Measurements from ENCODE around the gene FOXC1.

The FOXC1 gene

DNA sequence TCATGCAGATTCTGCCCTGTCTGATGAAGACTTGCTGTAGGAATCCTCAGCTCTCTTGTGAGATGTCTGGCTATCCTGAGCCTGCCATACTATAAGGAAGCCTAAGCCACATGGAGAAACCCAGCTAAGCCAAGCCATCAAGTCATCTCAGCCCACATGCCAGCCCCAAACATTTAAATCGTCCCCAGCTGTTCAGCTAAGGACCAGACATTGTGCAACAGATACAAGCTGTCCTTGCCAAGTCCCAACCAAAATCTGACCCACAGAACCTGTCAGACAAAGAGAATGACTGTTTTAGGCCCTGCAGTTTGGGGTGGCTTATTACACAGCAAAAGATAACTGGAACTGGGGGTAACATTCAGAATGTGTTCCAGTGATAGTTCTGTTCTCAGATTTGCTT is 36.8 kb upstream of the FOXC1 start:
- no peaks in the 10 kb centered on the region for H3K36me3 ChIP-seq (ENCODE audit: control insufficient read depth, low read length)
- no peak overlapping the region for H3K27ac ChIP-seq (ENCODE audit: low read depth, low read length)
- H3K9me3 ChIP-seq (ENCODE audit: control insufficient read depth, insufficient read depth, low read length) = no peaks in the 10 kb centered on the region
- no peak overlapping the region for H3K4me2 ChIP-seq (ENCODE audit: low read length)
- H3K9me2 ChIP-seq (replicated peaks; ENCODE audit: control insufficient read depth, low read length) = no peaks in the 10 kb centered on the region
- no peaks in the 10 kb centered on the region for H3F3A ChIP-seq (ENCODE audit: control insufficient read depth, insufficient read depth)
- H3K4me3 ChIP-seq (ENCODE audit: low read length) = no peak overlapping the region
- H3K79me2 ChIP-seq (ENCODE audit: control insufficient read depth, low read length) = no peaks in the 10 kb centered on the region
- no peaks in the 10 kb centered on the region for H4K20me1 ChIP-seq (ENCODE audit: control insufficient read depth, insufficient read depth, low read depth, low read length)
- H3K27me3 ChIP-seq (ENCODE audit: control insufficient read depth, low read length) = no peaks in the 10 kb centered on the region
- no peak for TF ChIP-seq EZH2phosphoT487 (IDR thresholded peaks at IDR 0.05; ENCODE audit: borderline replicate concordance, low read length)
- TF ChIP-seq, protein P1, sequence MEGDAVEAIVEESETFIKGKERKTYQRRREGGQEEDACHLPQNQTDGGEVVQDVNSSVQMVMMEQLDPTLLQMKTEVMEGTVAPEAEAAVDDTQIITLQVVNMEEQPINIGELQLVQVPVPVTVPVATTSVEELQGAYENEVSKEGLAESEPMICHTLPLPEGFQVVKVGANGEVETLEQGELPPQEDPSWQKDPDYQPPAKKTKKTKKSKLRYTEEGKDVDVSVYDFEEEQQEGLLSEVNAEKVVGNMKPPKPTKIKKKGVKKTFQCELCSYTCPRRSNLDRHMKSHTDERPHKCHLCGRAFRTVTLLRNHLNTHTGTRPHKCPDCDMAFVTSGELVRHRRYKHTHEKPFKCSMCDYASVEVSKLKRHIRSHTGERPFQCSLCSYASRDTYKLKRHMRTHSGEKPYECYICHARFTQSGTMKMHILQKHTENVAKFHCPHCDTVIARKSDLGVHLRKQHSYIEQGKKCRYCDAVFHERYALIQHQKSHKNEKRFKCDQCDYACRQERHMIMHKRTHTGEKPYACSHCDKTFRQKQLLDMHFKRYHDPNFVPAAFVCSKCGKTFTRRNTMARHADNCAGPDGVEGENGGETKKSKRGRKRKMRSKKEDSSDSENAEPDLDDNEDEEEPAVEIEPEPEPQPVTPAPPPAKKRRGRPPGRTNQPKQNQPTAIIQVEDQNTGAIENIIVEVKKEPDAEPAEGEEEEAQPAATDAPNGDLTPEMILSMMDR (IDR thresholded peaks at IDR 0.05; ENCODE audit: low read depth, low read length, poor library complexity, severe bottlenecking) = no peak
- no peaks in the 10 kb centered on the region for H3K4me1 ChIP-seq (ENCODE audit: control insufficient read depth, low read length)

DNA sequence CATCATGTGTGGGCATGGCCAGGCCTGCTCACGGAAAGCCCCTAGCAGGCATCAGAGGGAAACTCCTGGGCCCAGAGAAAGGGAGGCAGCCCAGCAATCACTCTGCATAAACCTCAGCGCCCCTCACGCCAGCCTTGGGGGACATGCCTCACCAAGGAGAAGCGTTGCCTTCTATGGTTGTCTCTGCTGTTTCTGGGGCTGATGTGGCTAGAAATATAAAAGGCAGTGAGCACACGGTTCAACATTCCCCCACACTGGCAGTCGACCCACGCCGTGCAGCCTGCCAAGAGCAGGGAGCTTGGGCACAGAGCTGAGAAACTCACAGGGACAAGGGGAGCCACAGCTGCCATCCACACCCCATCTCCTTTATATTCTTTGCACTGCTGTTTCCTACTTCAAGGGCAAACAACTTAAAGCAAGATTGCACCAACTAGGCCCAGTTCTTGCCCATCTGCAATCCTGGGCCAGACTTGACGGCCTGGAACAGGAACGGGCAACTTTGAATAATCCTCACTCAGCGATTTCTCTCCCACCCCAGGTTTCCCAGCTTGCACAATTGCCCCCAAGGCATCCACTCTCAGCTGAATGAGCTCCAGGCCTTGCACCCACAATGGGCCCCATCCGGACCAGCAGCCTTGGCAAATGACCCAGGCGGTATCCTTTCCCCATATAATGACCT is 35.5 kb upstream of the FOXC1 start:
- Histone ChIP-seq H3K9me2 (replicated peaks; ENCODE audit: control insufficient read depth, low read length) (no peaks in the 10 kb centered on the region), H3F3A (ENCODE audit: control insufficient read depth, insufficient read depth) (no peaks in the 10 kb centered on the region), H3K27ac (ENCODE audit: low read depth, low read length) (no peak overlapping the region), H3K4me3 (ENCODE audit: low read length) (no peak overlapping the region), H3K79me2 (ENCODE audit: control insufficient read depth, low read length) (no peaks in the 10 kb centered on the region), H3K4me1 (ENCODE audit: control insufficient read depth, low read length) (no peaks in the 10 kb centered on the region), H3K4me2 (ENCODE audit: low read length) (no peak overlapping the region), H3K36me3 (ENCODE audit: control insufficient read depth, low read length) (no peaks in the 10 kb centered on the region), H3K9me3 (ENCODE audit: control insufficient read depth, insufficient read depth, low read length) (no peaks in the 10 kb centered on the region), H3K27me3 (ENCODE audit: control insufficient read depth, low read length) (no peaks in the 10 kb centered on the region), H4K20me1 (ENCODE audit: control insufficient read depth, insufficient read depth, low read depth, low read length) (no peaks in the 10 kb centered on the region)
- no peak for TF ChIP-seq EZH2phosphoT487 (IDR thresholded peaks at IDR 0.05; ENCODE audit: borderline replicate concordance, low read length)

DNA sequence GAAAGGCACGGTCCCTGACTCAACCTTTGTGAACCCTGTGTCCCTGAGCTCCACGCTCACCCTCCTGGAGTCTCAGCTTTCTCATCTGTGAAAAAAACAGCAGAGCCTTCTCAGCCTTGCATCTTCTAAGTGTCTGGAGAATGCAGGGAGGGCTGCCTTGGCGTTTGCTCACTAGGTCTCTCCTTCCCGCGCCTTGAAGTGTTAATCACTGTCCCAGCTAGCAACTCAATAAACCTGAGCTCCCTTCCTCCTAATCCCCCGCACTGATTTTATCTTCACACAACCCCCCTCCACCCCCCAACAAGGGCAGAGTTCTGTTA is 34.9 kb upstream of the FOXC1 start:
- no peak overlapping the region for H3K4me2 ChIP-seq (ENCODE audit: low read length)
- H3K79me2 ChIP-seq (ENCODE audit: control insufficient read depth, low read length) = no peaks in the 10 kb centered on the region
- H3K4me3 ChIP-seq (ENCODE audit: low read length) = no peak overlapping the region
- H3K4me1 ChIP-seq (ENCODE audit: control insufficient read depth, low read length) = no peaks in the 10 kb centered on the region
- H3K36me3 ChIP-seq (ENCODE audit: control insufficient read depth, low read length) = no peaks in the 10 kb centered on the region
- no peak overlapping the region for H3K27ac ChIP-seq (ENCODE audit: low read depth, low read length)
- no peaks in the 10 kb centered on the region for H3F3A ChIP-seq (ENCODE audit: control insufficient read depth, insufficient read depth)
- TF ChIP-seq EZH2phosphoT487 (IDR thresholded peaks at IDR 0.05; ENCODE audit: borderline replicate concordance, low read length) = no peak
- TF ChIP-seq, protein P1 (IDR thresholded peaks at IDR 0.05; ENCODE audit: low read depth, low read length, poor library complexity, severe bottlenecking) = no peak
- no peaks in the 10 kb centered on the region for H3K27me3 ChIP-seq (ENCODE audit: control insufficient read depth, low read length)
- no peaks in the 10 kb centered on the region for H4K20me1 ChIP-seq (ENCODE audit: control insufficient read depth, insufficient read depth, low read depth, low read length)
- H3K9me3 ChIP-seq (ENCODE audit: control insufficient read depth, insufficient read depth, low read length) = no peaks in the 10 kb centered on the region
- H3K9me2 ChIP-seq (replicated peaks; ENCODE audit: control insufficient read depth, low read length) = no peaks in the 10 kb centered on the region

DNA sequence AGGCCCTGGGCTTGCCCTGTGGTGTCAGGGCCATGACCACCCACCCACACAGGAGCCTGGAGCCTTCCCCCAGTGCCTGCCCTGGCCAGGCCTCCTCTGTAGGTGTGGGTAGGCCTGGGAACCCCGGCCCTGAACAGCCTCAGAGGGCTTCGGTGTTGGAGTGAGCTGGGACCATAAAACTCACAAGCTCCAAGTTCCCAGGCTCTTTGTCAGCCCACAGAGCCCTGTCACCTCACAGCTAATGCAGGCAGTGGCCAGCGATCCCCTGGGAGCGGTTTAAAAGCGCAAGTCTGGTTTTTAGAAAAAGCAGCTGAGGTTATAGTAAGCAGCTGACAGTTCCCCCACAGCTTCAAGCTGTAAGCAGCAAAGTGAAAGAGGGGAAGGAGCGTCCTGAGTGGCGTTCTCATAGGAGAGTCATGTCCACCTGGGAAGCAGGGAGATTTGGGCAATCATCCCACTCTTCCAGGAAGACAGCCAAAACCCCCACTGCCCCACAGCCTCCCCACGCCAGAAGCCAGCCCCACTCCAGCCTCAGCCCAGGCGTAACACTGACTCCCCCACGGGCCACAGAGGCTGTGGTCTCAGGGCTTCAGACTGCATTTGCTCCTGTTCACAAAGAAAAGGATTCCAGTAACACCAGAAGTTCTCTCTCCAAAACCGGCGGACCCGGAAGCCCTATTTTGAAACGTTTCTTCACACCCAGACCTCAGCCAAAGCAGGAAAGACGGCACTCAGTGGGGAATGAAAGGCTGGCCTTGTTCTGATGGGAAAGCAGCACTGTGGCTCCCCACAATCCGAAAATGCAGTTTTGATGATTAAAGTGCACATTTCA is 34.3 kb upstream of the FOXC1 start:
- Histone ChIP-seq H3K9me3 (ENCODE audit: control insufficient read depth, insufficient read depth, low read length) (no peaks in the 10 kb centered on the region), H3K4me2 (ENCODE audit: low read length) (no peak overlapping the region), H3K4me3 (ENCODE audit: low read length) (no peak overlapping the region), H3K9me2 (replicated peaks; ENCODE audit: control insufficient read depth, low read length) (no peaks in the 10 kb centered on the region), H3K27ac (ENCODE audit: low read depth, low read length) (no peak overlapping the region), H3F3A (ENCODE audit: control insufficient read depth, insufficient read depth) (no peaks in the 10 kb centered on the region), H3K36me3 (ENCODE audit: control insufficient read depth, low read length) (no peaks in the 10 kb centered on the region), H3K79me2 (ENCODE audit: control insufficient read depth, low read length) (no peaks in the 10 kb centered on the region), H3K27me3 (ENCODE audit: control insufficient read depth, low read length) (no peaks in the 10 kb centered on the region), H3K4me1 (ENCODE audit: control insufficient read depth, low read length) (no peaks in the 10 kb centered on the region), H4K20me1 (ENCODE audit: control insufficient read depth, insufficient read depth, low read depth, low read length) (no peaks in the 10 kb centered on the region)
- no peak for TF ChIP-seq EZH2phosphoT487 (IDR thresholded peaks at IDR 0.05; ENCODE audit: borderline replicate concordance, low read length)
- TF ChIP-seq, protein P1 (IDR thresholded peaks at IDR 0.05; ENCODE audit: low read depth, low read length, poor library complexity, severe bottlenecking) = no peak
